GM19463 (cell line): ENCODE results near the gene PARD6A.

Experiments used
- ATAC-seq: cut with Tn5 transposase; IDR thresholded peaks from one replicate; pipeline ENCODE4 v1.9.1; 2021; ENCODE audit warnings: mild to moderate bottlenecking, moderate library complexity; ENCODE audit not compliant: unreplicated experiment

Gene PARD6A

DNA sequence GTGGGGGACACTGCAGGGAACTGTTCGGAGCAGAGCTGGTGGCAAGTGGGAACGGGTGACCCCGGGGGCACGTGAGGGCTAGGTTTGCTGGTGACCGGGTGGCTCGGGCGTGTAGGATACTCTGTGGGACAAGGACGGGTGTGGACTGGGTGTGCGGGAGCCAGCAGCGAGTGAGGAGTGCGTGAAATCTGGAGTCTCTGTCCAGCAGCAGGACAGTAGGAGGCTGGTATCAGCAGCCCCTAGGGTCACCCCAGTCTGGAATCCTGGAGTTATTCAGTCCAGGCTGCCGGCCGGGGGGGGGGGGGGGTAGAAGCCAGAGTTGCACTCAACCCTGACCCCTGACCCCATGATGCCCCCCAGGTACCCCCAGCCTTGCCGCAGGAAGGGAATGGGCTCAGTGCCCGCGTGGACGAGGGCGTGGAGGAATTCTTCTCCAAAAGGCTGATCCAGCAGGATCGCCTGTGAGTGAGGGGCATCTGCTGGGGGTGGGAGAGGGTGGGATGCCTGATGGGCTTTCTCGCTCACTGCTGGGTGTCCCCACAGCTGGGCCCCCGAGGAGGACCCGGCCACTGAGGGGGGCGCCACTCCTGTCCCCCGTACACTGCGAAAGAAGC lies 6.9 kb upstream of the PARD6A start:
- ATAC-seq: no peak

- no peak for ATAC-seq
These were observed 6.3 kb upstream of the PARD6A start for GRCh38 chr16:67654403-67654911.

GRCh38 chr16:67655363-67655762 lies 5.4 kb upstream of the PARD6A start:
- ATAC-seq: no peak

DNA sequence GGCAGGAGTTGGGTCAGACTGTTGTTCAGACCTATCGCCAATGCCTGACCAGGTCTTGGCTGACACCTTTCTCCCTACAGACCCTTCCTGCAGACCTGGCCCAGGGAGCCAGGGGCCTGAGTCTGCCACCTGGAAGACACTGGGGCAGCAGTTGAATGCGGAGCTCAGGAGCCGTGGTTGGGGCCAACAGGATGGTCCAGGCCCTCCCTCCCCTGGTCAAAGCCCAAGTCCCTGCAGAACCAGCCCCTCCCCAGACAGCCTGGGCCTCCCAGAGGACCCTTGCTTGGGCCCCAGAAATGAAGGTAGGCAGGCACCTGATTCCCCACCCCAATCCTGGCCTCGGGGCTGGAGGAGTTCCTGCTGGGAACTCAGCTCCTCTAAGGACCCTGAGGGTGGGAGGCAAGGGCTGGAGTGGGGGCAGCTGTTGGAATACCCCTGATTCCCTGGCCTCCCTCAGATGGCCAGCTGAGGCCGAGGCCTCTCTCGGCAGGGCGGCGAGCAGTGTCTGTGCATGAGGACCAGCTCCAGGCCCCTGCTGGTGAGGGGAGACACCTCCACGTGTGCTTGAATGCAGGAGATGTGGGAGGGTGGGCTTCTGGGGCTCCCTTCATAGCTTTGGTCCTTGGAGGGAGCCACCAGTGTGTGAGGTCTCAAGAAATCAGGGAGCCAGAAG lies 4.3 kb upstream of the PARD6A start:
- ATAC-seq: no peak

- ATAC-seq: no peak
These were observed 3.6 kb upstream of the PARD6A start for GRCh38 chr16:67657017-67657608.

DNA sequence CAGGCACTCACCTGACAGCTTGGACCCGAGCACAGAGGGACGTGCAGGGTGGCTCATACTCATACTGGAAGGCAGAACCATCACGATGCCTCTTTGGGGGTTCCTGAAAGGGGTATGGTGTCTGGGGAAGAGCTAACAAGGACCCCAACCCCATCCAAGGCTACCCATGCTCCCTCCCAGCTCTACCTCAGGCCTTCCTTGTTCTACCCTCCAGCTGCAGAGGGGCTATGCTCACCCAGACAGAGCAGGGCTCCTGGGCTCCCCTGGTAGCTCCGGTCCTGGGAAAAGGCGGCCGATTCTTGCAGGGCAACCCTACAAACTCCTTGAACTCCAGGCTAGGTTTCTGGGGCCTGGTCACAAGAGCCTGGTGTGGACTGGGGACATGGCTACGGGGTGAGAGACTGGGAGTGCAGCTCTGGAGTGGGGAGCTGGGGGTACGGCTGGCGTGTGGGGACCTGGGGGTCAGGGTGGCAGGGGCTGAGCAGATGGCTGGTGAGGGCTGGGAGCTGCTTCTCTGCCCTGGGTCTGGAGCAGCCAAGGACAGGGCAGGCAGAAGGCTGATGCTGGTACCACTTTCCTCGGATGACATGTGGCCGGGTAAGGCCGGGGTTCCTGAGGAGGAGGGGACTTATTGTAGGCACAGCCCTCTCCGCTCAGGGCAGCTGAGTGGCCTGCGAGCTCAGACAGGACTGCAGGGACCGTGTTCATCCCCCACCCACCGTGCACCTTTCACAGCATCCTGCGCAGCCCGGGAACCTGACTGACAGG lies 2.8 kb upstream of the PARD6A start:
- no peak for ATAC-seq

DNA sequence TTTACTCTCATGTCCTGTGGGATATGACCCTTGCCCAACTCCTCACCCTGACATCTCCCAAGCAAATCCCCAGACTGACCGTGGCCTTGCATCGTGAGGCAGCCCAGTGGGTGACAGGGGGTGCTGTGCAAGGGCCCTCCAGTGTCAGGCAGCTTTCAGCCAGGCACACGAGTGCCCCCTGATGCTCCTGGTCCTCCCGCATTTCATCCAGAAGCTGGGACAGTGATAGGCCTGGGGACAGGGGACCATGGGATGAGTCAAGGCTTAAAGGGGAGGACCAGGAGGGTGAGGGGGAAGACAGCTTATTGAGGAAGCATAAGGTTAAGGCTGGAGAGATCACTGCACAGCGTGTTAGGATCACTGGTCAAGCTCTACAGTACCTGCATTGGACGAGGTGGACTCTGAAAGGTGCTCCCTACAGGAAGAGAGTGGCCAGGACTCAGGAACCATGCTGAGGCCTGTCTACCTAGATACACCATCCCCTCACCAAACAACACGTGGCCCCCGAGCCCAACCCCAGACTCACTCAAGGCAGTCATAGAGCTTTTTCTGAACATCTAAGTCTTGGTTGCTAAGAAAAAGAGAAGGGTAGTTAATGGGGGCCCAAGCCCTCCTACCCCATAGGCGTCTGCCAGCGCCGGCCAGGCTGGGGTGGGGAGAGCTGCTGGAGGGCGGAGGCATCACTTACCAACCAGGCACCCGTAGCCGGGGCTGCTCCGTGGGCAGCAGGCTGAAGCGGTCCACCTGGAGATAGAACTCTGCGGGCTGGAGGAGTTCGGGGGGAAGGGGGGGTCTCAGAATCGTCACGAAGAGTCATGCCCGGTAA lies 1.7 kb upstream of the PARD6A start:
- ATAC-seq: no peak

- peak; percentile 57 for ATAC-seq
These were observed 841 bp upstream of the PARD6A start, which contains the start of gene ACD for GRCh38 chr16:67659675-67660563. TSS of gene ACD (minus strand) at chr16:67660260. CDS start at chr16:67660220, 40 bp downstream.

- peak; percentile 2 for ATAC-seq
These were observed 471 bp downstream of the PARD6A start for GRCh38 chr16:67661101-67661761.

DNA sequence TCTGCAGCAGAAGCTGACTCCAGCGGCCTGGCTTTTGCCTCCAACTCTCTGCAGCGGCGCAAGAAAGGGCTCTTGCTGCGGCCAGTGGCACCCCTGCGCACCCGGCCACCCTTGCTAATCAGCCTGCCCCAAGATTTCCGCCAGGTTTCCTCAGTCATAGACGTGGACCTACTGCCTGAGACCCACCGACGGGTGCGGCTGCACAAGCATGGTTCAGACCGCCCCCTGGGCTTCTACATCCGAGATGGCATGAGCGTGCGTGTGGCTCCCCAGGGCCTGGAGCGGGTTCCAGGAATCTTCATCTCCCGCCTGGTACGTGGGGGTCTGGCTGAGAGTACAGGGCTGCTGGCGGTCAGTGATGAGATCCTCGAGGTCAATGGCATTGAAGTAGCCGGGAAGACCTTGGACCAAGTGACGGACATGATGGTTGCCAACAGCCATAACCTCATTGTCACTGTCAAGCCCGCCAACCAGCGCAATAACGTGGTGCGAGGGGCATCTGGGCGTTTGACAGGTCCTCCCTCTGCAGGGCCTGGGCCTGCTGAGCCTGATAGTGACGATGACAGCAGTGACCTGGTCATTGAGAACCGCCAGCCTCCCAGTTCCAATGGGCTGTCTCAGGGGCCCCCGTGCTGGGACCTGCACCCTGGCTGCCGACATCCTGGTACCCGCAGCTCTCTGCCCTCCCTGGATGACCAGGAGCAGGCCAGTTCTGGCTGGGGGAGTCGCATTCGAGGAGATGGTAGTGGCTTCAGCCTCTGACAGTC lies 1.3 kb downstream of the PARD6A start:
- no peak for ATAC-seq

DNA sequence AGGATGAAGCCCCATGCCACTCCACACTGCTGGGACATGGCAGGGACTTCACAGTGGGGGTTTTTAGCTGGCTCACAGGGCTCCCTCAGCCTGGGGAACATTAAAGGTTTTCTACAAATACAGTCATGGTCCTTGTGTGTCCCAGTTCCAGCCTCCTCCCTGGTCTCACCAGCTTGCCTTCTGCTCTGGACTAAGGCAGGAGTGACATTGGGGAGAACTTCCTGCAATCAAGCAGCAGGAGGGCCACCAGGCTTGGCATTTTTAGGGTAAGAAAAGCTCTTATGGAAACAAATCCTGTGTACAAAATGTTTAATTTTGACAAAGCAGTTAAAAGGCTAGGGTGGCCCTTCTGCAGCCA lies 1.9 kb downstream of the PARD6A start:
- ATAC-seq: no peak

DNA sequence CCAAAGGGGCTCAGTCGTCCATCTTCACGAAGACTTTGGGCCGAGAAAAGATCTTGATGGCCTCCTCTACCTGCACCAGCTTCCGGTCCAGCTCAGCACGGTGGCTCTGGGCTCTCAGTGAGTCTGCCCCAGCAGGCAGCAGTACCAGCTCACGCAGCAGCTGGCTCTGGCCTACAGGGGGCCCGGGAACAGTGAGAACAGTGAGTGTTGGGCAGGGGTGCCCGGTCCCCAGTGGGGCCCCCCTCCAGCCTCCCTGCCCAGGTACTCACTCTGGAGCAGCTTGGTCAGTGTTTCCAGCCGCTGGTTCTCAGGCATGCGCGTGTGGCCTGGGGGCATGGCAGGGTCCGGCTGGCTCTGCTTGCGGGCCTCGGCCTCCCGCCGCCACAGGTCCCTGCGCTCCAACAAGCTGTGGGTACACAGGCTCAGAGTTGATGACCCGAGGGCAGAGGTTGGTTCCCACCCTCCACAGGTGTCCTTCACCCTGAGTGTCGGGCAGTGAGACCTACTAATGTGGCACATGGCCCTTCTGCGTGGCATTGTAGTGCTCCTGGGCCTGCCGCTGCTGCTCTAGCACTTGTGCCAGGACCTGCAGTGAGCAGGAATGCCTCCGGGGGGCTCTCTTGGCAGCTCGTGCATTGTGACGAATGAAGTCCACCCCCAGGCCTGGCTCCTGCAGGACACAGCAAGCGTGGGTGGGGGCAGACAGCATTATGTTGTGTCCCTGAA lies 2.6 kb downstream of the PARD6A start:
- ATAC-seq: no peak

GRCh38 chr16:67663877-67664222 lies 3.1 kb downstream of the PARD6A start:
- no peak for ATAC-seq

DNA sequence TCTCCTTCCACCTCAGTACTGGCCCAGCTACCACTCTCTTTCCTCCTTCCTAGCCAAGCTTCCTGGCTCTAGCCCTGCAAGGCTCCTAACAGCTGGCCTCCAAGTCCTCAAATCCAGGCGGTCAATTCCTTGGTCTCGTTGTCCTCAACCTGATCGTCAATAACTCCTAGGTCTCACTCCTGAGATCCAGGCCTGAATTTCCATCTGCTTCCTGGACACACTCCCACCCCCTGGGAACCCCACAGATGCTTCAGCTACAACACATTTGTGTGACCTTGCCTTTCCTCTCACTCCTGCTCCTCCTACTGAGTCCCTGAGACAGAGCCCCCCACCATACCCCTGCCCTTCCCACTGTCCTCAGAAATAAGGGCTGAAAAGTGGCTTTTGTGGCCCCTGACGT lies 3.5 kb downstream of the PARD6A start:
- ATAC-seq: no peak

GRCh38 chr16:67664871-67665270 lies 4.1 kb downstream of the PARD6A start:
- ATAC-seq: no peak

GRCh38 chr16:67665598-67665997 lies 4.8 kb downstream of the PARD6A start:
- ATAC-seq: no peak

GRCh38 chr16:67666032-67666551 lies 5.3 kb downstream of the PARD6A start:
- ATAC-seq: no peak
